Measurements from ENCODE around the gene HLA-DQB1.
"Not testable (repeated sequence)": the region's sequence is repeated elsewhere in the genome, so short reads cannot be mapped to it uniquely, and the experiment has no call there.

HLA-DQB1 gene

DNA sequence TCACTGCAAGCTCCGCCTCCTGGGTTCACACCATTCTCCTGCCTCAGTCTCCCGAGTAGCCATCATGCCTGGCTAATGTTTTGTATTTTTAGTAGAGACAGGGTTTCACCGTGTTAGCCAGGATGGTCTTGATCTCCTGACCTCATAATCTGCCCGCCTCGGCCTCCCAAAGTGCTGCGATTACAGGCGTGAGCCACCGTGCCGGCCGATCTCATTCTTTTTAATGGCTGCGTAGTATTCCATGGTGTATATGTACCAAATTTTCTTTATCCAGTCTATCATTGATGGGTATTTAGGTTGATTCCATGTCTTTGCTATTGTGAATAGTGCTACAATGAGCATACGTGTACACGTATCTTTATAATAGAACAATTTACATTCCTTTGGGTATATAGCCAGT is 36.7 kb downstream of the HLA-DQB1 start:
- H3K27me3 ChIP-seq (ENCODE audit: control insufficient read depth in 2 of 2, insufficient read depth in 2 of 2, low read length in 2 of 2); H3K27ac ChIP-seq (ENCODE audit: low read depth in 2 of 2, low read length in 2 of 2); H3K4me1 ChIP-seq (ENCODE audit: control insufficient read depth in 2 of 2, insufficient read depth in 2 of 2, low read length in 2 of 2); H3K9ac ChIP-seq (ENCODE audit: low read depth in 1 of 2, low read length in 2 of 2); H3K9me3 ChIP-seq (ENCODE audit: control insufficient read depth in 2 of 2, low read length in 2 of 2); H3K4me3 ChIP-seq (ENCODE audit: low read length in 2 of 2); H3K36me3 ChIP-seq (ENCODE audit: control insufficient read depth in 2 of 2, insufficient read depth in 2 of 2, low read length in 2 of 2): not testable (repeated sequence)

DNA sequence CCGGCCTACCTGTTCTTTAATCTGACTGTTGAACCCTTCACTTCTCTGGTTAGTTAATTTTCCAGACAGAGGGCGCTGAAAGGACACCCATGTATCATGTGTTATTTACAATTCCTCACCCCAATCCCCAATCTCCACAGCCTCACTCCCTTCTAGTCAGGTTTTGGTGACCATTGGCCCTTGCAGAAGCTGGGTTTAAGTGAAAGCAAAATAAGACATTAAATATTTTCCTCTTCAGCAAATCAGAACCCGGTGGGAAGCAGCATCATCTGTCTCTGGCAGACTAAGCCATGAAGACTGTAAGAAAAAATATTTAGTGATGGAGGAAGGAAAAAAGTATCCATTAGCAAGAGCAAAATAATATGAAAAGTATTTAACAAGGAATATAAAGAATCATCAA is 38.6 kb downstream of the HLA-DQB1 start:
- Histone ChIP-seq H3K27me3 (ENCODE audit: control insufficient read depth in 2 of 2, insufficient read depth in 2 of 2, low read length in 2 of 2) (no peaks in the 10 kb centered on the region), H3K36me3 (ENCODE audit: control insufficient read depth in 2 of 2, insufficient read depth in 2 of 2, low read length in 2 of 2) (no peaks in the 10 kb centered on the region), H3K9ac (ENCODE audit: low read depth in 1 of 2, low read length in 2 of 2) (no peak overlapping the region), H3K4me1 (ENCODE audit: control insufficient read depth in 2 of 2, insufficient read depth in 2 of 2, low read length in 2 of 2) (no peaks in the 10 kb centered on the region), H3K4me3 (ENCODE audit: low read length in 2 of 2) (no peak overlapping the region), H3K27ac (ENCODE audit: low read depth in 2 of 2, low read length in 2 of 2) (no peak overlapping the region), H3K9me3 (ENCODE audit: control insufficient read depth in 2 of 2, low read length in 2 of 2) (no peaks in the 10 kb centered on the region)

DNA sequence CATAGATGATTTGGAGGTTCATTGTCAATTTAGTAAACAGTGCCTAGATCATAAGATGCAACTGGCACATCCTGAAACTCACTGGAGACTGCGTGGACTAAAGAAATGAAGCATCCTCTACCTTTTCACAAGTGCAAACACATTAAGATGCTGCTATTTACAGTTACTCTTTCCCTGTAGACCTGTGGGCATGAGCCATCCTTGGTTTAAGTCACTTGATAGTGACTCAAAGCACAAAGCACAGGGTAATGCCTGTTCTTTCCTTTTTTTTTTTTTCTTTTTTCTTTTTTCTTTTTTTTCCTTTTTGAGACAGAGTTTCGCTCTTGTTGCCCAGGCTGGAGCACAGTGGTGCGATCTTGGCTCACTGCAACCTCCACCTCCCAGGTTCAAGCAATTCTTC is 39.2 kb downstream of the HLA-DQB1 start:
- no peak overlapping the region for H3K9ac ChIP-seq (ENCODE audit: low read depth in 1 of 2, low read length in 2 of 2)
- no peaks in the 10 kb centered on the region for H3K27me3 ChIP-seq (ENCODE audit: control insufficient read depth in 2 of 2, insufficient read depth in 2 of 2, low read length in 2 of 2)
- no peak overlapping the region for H3K4me3 ChIP-seq (ENCODE audit: low read length in 2 of 2)
- H3K9me3 ChIP-seq (ENCODE audit: control insufficient read depth in 2 of 2, low read length in 2 of 2) = no peaks in the 10 kb centered on the region
- H3K27ac ChIP-seq (ENCODE audit: low read depth in 2 of 2, low read length in 2 of 2) = no peak overlapping the region
- H3K4me1 ChIP-seq (ENCODE audit: control insufficient read depth in 2 of 2, insufficient read depth in 2 of 2, low read length in 2 of 2) = peaks cover 0 to 5% of the 10 kb centered on the region in 2 donors
- no peaks in the 10 kb centered on the region for H3K36me3 ChIP-seq (ENCODE audit: control insufficient read depth in 2 of 2, insufficient read depth in 2 of 2, low read length in 2 of 2)

DNA sequence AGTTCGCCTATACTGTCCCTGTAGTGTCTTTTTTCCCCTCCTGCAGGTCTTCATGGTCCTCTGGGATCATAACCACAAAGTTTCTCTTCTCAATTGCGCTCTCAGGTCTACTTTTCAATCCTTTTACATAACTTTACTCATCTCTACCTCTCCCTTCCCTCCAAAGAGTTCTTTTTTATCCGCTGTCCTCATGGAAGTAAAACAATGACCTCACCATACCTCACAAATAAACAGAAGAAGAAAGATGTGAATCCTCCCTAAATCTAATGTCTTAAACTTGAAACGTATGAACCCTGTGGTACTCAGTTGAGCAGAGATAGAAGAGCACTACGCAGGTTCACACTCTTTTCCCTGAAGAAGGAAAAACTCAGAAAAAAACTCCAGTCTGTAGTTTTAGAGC is 41.3 kb downstream of the HLA-DQB1 start:
- H3K9me3 ChIP-seq (ENCODE audit: control insufficient read depth in 2 of 2, low read length in 2 of 2) = no peaks in the 10 kb centered on the region
- H3K9ac ChIP-seq (ENCODE audit: low read depth in 1 of 2, low read length in 2 of 2) = no peak overlapping the region
- H3K4me3 ChIP-seq (ENCODE audit: low read length in 2 of 2) = no peak overlapping the region
- H3K27me3 ChIP-seq (ENCODE audit: control insufficient read depth in 2 of 2, insufficient read depth in 2 of 2, low read length in 2 of 2) = no peaks in the 10 kb centered on the region
- H3K4me1 ChIP-seq (ENCODE audit: control insufficient read depth in 2 of 2, insufficient read depth in 2 of 2, low read length in 2 of 2) = peaks cover 0 to 6% of the 10 kb centered on the region in 2 donors
- no peak overlapping the region for H3K27ac ChIP-seq (ENCODE audit: low read depth in 2 of 2, low read length in 2 of 2)
- no peaks in the 10 kb centered on the region for H3K36me3 ChIP-seq (ENCODE audit: control insufficient read depth in 2 of 2, insufficient read depth in 2 of 2, low read length in 2 of 2)

DNA sequence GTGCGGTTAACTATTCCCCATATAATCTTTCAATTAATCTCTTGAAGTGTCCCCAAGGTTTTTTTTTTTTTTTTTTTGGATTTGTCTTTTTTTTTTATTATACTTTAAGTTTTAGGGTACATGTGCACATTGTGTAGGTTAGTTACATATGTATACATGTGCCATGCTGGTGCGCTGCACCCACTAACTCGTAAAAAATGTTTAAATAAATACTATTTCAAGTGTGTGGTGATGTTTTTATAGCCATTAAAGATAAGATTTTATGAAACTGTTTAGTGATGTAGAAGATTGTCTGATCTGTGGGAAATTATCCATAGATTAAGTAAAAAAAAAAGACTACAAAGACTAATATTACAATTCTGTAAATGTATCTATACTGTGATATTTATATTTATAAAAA is 41.9 kb downstream of the HLA-DQB1 start:
- H3K4me3 ChIP-seq (ENCODE audit: low read length in 2 of 2) = no peak overlapping the region
- H3K4me1 ChIP-seq (ENCODE audit: control insufficient read depth in 2 of 2, insufficient read depth in 2 of 2, low read length in 2 of 2) = peaks cover 0 to 6% of the 10 kb centered on the region in 2 donors
- no peaks in the 10 kb centered on the region for H3K36me3 ChIP-seq (ENCODE audit: control insufficient read depth in 2 of 2, insufficient read depth in 2 of 2, low read length in 2 of 2)
- no peaks in the 10 kb centered on the region for H3K27me3 ChIP-seq (ENCODE audit: control insufficient read depth in 2 of 2, insufficient read depth in 2 of 2, low read length in 2 of 2)
- no peaks in the 10 kb centered on the region for H3K9me3 ChIP-seq (ENCODE audit: control insufficient read depth in 2 of 2, low read length in 2 of 2)
- no peak overlapping the region for H3K27ac ChIP-seq (ENCODE audit: low read depth in 2 of 2, low read length in 2 of 2)
- no peak overlapping the region for H3K9ac ChIP-seq (ENCODE audit: low read depth in 1 of 2, low read length in 2 of 2)

DNA sequence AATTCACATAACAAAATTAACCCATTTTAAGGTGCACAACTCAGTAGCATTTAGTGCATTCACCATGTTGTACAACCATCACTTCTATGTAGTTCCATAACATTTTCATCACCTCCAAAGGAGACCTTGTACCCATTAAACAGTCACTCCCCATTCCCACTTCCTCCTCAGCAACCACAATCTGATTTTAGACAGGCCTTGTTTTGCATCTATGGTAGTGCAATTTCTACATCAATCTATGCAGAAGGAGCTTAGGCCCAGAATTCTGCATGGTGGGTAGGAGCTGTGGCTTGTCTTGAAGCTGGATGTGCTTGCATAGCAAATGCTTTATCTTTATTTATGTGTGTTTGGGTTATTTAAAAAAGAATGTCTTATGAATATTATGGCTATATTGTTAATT is 42.8 kb downstream of the HLA-DQB1 start:
- Histone ChIP-seq H3K27ac (ENCODE audit: low read depth in 2 of 2, low read length in 2 of 2) (peak overlapping the region; percentile 3 to 23), H3K27me3 (ENCODE audit: control insufficient read depth in 2 of 2, insufficient read depth in 2 of 2, low read length in 2 of 2) (no peaks in the 10 kb centered on the region), H3K9me3 (ENCODE audit: control insufficient read depth in 2 of 2, low read length in 2 of 2) (no peaks in the 10 kb centered on the region), H3K9ac (ENCODE audit: low read depth in 1 of 2, low read length in 2 of 2) (no peak overlapping the region), H3K4me3 (ENCODE audit: low read length in 2 of 2) (no peak overlapping the region), H3K4me1 (ENCODE audit: control insufficient read depth in 2 of 2, insufficient read depth in 2 of 2, low read length in 2 of 2) (peaks cover 0 to 6% of the 10 kb centered on the region in 2 donors), H3K36me3 (ENCODE audit: control insufficient read depth in 2 of 2, insufficient read depth in 2 of 2, low read length in 2 of 2) (no peaks in the 10 kb centered on the region)

DNA sequence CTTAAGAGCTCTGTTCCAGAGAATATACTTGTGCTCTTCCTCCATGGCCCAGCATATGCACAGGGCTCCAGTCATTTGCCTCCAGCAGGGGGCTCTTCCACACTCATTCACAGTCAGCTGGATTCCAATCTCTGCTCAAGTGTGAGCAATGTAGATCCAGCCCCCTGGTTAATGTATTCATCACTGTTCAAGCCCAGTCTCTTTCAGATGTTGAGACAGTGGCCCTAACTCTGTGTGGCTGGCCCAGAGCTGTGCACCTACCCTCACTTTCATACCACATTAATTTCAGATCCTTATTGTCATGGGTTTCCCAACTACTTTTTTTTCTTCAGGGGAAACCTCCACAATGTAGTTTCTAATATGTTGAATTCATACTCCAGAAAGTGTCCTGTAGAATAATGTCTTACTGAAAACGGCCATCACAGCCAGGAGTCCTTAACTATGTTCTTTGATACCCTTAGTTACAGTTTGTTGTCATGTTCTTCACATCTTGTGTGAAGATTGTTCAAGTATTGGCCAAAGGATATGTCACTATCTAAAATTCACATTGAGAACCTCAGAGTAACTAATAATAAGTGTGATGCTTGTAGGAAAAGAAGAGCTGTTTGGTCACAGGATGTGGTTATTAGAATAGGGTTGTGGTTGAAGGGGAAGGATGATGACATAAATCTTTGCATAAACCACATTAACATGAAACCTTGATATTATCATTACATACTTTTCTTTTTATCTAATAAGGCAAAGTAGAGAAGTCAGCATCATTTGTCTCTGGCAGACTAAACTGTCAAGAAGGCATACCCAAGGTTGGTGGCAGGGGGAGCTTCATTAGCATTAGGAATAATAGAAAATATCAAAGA is 43.7 kb downstream of the HLA-DQB1 start:
- Histone ChIP-seq H3K9ac (ENCODE audit: low read depth in 1 of 2, low read length in 2 of 2) (no peak overlapping the region), H3K9me3 (ENCODE audit: control insufficient read depth in 2 of 2, low read length in 2 of 2) (no peaks in the 10 kb centered on the region), H3K4me1 (ENCODE audit: control insufficient read depth in 2 of 2, insufficient read depth in 2 of 2, low read length in 2 of 2) (peaks cover 0 to 6% of the 10 kb centered on the region in 2 donors), H3K27me3 (ENCODE audit: control insufficient read depth in 2 of 2, insufficient read depth in 2 of 2, low read length in 2 of 2) (no peaks in the 10 kb centered on the region), H3K36me3 (ENCODE audit: control insufficient read depth in 2 of 2, insufficient read depth in 2 of 2, low read length in 2 of 2) (no peaks in the 10 kb centered on the region), H3K4me3 (ENCODE audit: low read length in 2 of 2) (peak overlapping the region in 1 of 2 donors; percentile 33), H3K27ac (ENCODE audit: low read depth in 2 of 2, low read length in 2 of 2) (peak overlapping the region; percentile 34 to 75)

DNA sequence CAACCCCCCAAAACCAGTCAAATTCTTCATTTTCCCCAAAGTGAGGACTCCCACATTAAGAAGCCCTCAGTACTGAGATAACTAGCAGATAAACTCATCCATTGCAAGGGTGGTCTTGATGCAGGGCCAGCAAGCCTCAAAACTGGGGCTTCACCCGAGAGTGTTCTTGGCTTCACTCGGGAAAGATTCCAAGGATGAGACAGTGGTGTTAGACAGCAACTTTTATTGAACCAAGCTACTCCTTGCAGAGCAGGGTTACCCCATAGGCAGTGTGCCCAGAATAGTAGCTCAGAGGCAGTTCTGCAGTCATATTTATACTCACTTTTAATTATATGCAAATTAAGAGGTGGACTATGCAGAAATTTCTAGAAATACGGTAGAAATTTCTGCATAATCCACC is 45.1 kb downstream of the HLA-DQB1 start:
- no peaks in the 10 kb centered on the region for H3K9me3 ChIP-seq (ENCODE audit: control insufficient read depth in 2 of 2, low read length in 2 of 2)
- peaks cover 0 to 6% of the 10 kb centered on the region in 2 donors for H3K4me1 ChIP-seq (ENCODE audit: control insufficient read depth in 2 of 2, insufficient read depth in 2 of 2, low read length in 2 of 2)
- no peak overlapping the region for H3K9ac ChIP-seq (ENCODE audit: low read depth in 1 of 2, low read length in 2 of 2)
- H3K27ac ChIP-seq (ENCODE audit: low read depth in 2 of 2, low read length in 2 of 2) = no peak overlapping the region
- H3K4me3 ChIP-seq (ENCODE audit: low read length in 2 of 2) = no peak overlapping the region
- no peaks in the 10 kb centered on the region for H3K36me3 ChIP-seq (ENCODE audit: control insufficient read depth in 2 of 2, insufficient read depth in 2 of 2, low read length in 2 of 2)
- no peaks in the 10 kb centered on the region for H3K27me3 ChIP-seq (ENCODE audit: control insufficient read depth in 2 of 2, insufficient read depth in 2 of 2, low read length in 2 of 2)

DNA sequence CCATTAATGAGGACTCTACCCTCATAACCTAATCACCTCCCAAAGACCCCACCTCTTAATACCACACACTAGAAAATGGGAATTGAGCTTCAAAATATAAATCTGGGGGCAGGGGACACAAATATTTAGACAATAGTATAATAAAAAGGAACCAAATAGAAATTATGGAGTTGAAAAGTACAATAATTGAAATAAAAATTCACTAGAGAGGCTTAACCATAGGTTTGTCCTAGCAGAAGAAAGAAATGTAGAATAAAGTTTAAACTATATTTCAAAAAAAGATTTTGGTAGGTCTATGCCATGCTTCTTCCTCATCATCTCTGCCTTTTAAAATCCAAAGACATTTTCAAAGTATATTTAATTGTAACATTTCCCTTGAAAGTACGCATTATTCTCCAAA is 48.7 kb downstream of the HLA-DQB1 start:
- H3K36me3 ChIP-seq (ENCODE audit: control insufficient read depth in 2 of 2, insufficient read depth in 2 of 2, low read length in 2 of 2) = no peaks in the 10 kb centered on the region
- peaks cover 0 to 6% of the 10 kb centered on the region in 2 donors for H3K4me1 ChIP-seq (ENCODE audit: control insufficient read depth in 2 of 2, insufficient read depth in 2 of 2, low read length in 2 of 2)
- H3K9me3 ChIP-seq (ENCODE audit: control insufficient read depth in 2 of 2, low read length in 2 of 2) = no peaks in the 10 kb centered on the region
- no peak overlapping the region for H3K9ac ChIP-seq (ENCODE audit: low read depth in 1 of 2, low read length in 2 of 2)
- no peaks in the 10 kb centered on the region for H3K27me3 ChIP-seq (ENCODE audit: control insufficient read depth in 2 of 2, insufficient read depth in 2 of 2, low read length in 2 of 2)
- no peak overlapping the region for H3K27ac ChIP-seq (ENCODE audit: low read depth in 2 of 2, low read length in 2 of 2)
- H3K4me3 ChIP-seq (ENCODE audit: low read length in 2 of 2) = no peak overlapping the region

DNA sequence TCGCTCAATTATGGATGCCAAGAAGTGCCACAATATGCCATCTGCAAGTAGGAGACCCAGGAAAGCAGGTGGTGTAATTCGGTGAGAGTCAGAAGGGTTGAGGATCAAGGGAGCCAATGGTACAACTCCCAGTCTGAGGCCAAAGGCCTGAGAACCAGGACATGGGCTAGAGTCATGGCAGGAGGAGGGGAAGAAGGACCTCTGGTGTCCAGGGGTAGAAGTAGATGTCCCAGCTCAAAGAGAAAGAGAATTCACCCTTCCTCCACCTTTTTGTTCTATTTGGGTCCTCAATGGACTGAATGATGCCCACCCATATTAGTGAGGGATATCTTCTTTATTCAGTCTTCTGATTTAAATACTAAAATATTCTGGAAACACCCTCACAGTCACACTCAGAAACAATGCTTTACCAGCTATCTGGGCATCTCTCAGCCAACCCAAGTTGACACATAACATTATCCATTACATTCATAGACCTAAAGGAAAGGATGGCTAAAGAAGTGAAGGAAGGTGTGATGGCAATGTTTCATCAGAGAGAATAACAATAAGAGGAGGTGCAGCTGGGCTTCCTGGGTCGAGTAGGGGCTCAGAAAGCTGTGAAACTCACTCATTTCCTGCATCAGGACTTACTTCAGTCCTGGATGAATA is 50.4 kb downstream of the HLA-DQB1 start:
- no peak overlapping the region for H3K9ac ChIP-seq (ENCODE audit: low read depth in 1 of 2, low read length in 2 of 2)
- H3K27me3 ChIP-seq (ENCODE audit: control insufficient read depth in 2 of 2, insufficient read depth in 2 of 2, low read length in 2 of 2) = no peaks in the 10 kb centered on the region
- H3K4me3 ChIP-seq (ENCODE audit: low read length in 2 of 2) = no peak overlapping the region
- H3K27ac ChIP-seq (ENCODE audit: low read depth in 2 of 2, low read length in 2 of 2) = no peak overlapping the region
- H3K9me3 ChIP-seq (ENCODE audit: control insufficient read depth in 2 of 2, low read length in 2 of 2) = no peaks in the 10 kb centered on the region
- H3K36me3 ChIP-seq (ENCODE audit: control insufficient read depth in 2 of 2, insufficient read depth in 2 of 2, low read length in 2 of 2) = no peaks in the 10 kb centered on the region
- H3K4me1 ChIP-seq (ENCODE audit: control insufficient read depth in 2 of 2, insufficient read depth in 2 of 2, low read length in 2 of 2) = no peaks in the 10 kb centered on the region
